Osteocyte (in vitro differentiated cells): Measurements from ENCODE around the gene HLA-DRB1. TPM values are rescaled to one million over a fixed set of nuclear protein-coding genes. Genes with fewer than 3 reads are reported as not detected.
"Not testable (repeated sequence)": the region's sequence is repeated elsewhere in the genome, so short reads cannot be mapped to it uniquely, and the experiment has no call there.

Experiments used
- DNase-seq: peaks from one replicate; pipeline ENCODE4 v3.0.0; 2021; ENCODE audit warnings: mixed read lengths; ENCODE audit not compliant: unreplicated experiment; ENCODE audit errors: extremely low spot score
- H3K27ac Mint-ChIP-seq: one replicate; pipeline ENCODE4 v1.8.0; 2021; ENCODE audit warnings: mild to moderate bottlenecking, mixed read lengths; ENCODE audit not compliant: unreplicated experiment
- H3K27me3 Mint-ChIP-seq: one replicate; pipeline ENCODE4 v1.8.0; 2021; ENCODE audit warnings: mixed read lengths; ENCODE audit not compliant: unreplicated experiment
- H3K36me3 Mint-ChIP-seq: one replicate; pipeline ENCODE4 v1.8.0; 2021; ENCODE audit warnings: mixed read lengths; ENCODE audit not compliant: unreplicated experiment
- H3K4me1 Mint-ChIP-seq: one replicate; pipeline ENCODE4 v1.8.0; 2021; ENCODE audit warnings: mixed read lengths; ENCODE audit not compliant: unreplicated experiment
- H3K4me3 Mint-ChIP-seq: one replicate; pipeline ENCODE4 v1.8.0; 2021; ENCODE audit warnings: mild to moderate bottlenecking, moderate library complexity, mixed read lengths; ENCODE audit not compliant: unreplicated experiment
- H3K9me3 Mint-ChIP-seq: one replicate; pipeline ENCODE4 v1.8.0; 2021; ENCODE audit warnings: mixed read lengths; ENCODE audit not compliant: unreplicated experiment
- CTCF ChIP-seq: fragments of 200-600 bp; sonication (generic); IDR thresholded peaks from 2 replicates; pipeline ENCODE4 v1.5.0; 2021; ENCODE audit warnings: antibody characterized with exemption, mild to moderate bottlenecking, moderate library complexity
- total RNA-seq: library from RNA; stranded (reverse); gene quantifications from 2 replicates; pipeline ENCODE4 v1.2.1, GENCODE V29; 2021

Gene HLA-DRB1
- total RNA-seq, 1 donor from 2014 or later, result not detected

DNA sequence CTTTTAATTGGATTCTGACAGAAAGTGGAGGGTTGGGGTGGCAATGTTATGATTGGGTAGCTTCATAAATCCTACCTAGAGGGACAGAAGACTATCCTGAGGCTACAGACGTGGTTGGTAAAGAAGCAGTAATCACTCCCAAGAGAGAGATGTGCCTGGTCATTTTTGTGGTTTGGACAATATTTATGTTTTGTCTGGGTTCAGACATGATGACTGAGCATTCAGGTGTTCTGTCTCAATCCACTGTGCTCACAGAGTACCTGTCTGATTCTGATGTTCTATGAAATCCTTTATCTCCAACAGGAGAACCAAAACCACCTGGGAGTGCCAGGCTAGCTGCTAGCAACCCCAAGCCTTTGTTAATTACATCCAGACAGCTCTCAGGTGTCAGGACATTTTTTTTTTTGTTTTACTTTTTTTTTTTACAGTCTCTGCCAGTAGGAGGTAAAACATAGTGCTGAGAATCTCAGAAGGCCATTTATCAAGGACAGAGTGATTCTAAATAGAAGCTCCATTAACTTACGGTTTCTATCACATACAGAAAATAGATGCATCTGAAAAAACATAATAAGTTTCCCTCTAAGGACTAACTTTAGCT lies 46.0 kb upstream of the HLA-DRB1 start:
- no peak for DNase-seq
- Mint-ChIP-seq H3K27ac (no peak overlapping the region), H3K27me3 (peaks cover 3% of the 10 kb centered on the region), H3K36me3 (no peaks in the 10 kb centered on the region), H3K4me1 (no peaks in the 10 kb centered on the region), H3K9me3 (no peaks in the 10 kb centered on the region), H3K4me3 (no peak overlapping the region)
- TF ChIP-seq CTCF, result no peak

GRCh38 chr6:32629793-32630192 lies 40.1 kb upstream of the HLA-DRB1 start:
- H3K4me3 Mint-ChIP-seq, H3K4me1 Mint-ChIP-seq, H3K36me3 Mint-ChIP-seq, DNase-seq, H3K9me3 Mint-ChIP-seq, H3K27me3 Mint-ChIP-seq, H3K27ac Mint-ChIP-seq: not testable (repeated sequence)

- Mint-ChIP-seq H3K9me3 (no peaks in the 10 kb centered on the region), H3K27me3 (no peaks in the 10 kb centered on the region), H3K4me1 (no peaks in the 10 kb centered on the region), H3K27ac (no peak overlapping the region), H3K36me3 (no peaks in the 10 kb centered on the region), H3K4me3 (no peak overlapping the region)
- no peak for TF ChIP-seq CTCF
- DNase-seq, result no peak
Measured at GRCh38 chr6:32627831-32628230, 38.2 kb upstream of the HLA-DRB1 start.

GRCh38 chr6:32627249-32627648 lies 37.6 kb upstream of the HLA-DRB1 start:
- Mint-ChIP-seq H3K27me3 (no peaks in the 10 kb centered on the region), H3K4me3 (no peak overlapping the region), H3K4me1 (no peaks in the 10 kb centered on the region), H3K27ac (no peak overlapping the region), H3K36me3 (no peaks in the 10 kb centered on the region), H3K9me3 (no peaks in the 10 kb centered on the region)
- no peak for TF ChIP-seq CTCF
- DNase-seq, result no peak

- no peak for DNase-seq
- Mint-ChIP-seq H3K4me1 (no peaks in the 10 kb centered on the region), H3K36me3 (no peaks in the 10 kb centered on the region), H3K9me3 (no peaks in the 10 kb centered on the region), H3K27me3 (peaks cover 4% of the 10 kb centered on the region), H3K4me3 (no peak overlapping the region), H3K27ac (no peak overlapping the region)
- no peak for TF ChIP-seq CTCF
Measured at GRCh38 chr6:32625137-32625536, 35.5 kb upstream of the HLA-DRB1 start.

DNA sequence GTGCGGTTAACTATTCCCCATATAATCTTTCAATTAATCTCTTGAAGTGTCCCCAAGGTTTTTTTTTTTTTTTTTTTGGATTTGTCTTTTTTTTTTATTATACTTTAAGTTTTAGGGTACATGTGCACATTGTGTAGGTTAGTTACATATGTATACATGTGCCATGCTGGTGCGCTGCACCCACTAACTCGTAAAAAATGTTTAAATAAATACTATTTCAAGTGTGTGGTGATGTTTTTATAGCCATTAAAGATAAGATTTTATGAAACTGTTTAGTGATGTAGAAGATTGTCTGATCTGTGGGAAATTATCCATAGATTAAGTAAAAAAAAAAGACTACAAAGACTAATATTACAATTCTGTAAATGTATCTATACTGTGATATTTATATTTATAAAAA lies 34.9 kb upstream of the HLA-DRB1 start:
- Mint-ChIP-seq H3K4me1 (no peaks in the 10 kb centered on the region), H3K4me3 (no peak overlapping the region), H3K27ac (no peak overlapping the region), H3K9me3 (no peaks in the 10 kb centered on the region), H3K36me3 (no peaks in the 10 kb centered on the region), H3K27me3 (peaks cover 4% of the 10 kb centered on the region)
- no peak for DNase-seq
- TF ChIP-seq CTCF, result no peak
